Activated CD4-positive, CD25-positive, alpha-beta regulatory T cell treated with anti-CD3 and anti-CD28 coated beads, Interleukin-2, amount 50 U/mL, for 24 hours (primary cell): ENCODE data around the gene CENPX.

ENCODE experiments used
- ATAC-seq, 2 donors: fragments of 150-1000 bp; cut with Tn5 transposase; one replicate each; pipeline ENCODE4 v1.10.0; 2021; ENCODE audit warnings: mild to moderate bottlenecking in 1 of 2, moderate library complexity in 1 of 2

Gene CENPX

GRCh38 chr17:81976332-81977210, 46.1 kb downstream of the CENPX start:
- peak; percentile 2 to 6 for ATAC-seq

DNA sequence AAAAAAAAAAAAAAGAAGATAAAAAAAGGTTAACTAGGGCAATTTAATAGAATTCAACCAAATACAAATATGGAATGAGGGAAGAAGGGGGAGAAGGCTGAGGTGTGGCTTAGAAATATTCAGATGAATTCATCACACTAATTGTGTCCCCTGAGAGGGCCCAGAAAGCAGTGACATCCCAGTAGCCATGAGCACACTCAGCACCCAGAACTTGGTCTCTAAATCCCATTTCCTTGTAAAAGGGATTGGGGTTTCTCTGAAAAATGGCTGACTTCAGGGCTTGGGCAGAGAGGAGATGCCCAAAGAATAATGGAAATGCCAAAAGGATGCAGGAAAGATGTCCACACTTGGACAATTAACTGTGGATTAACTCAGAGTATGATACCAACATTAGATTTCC, 49.2 kb downstream of the CENPX start:
- no peak for ATAC-seq

DNA sequence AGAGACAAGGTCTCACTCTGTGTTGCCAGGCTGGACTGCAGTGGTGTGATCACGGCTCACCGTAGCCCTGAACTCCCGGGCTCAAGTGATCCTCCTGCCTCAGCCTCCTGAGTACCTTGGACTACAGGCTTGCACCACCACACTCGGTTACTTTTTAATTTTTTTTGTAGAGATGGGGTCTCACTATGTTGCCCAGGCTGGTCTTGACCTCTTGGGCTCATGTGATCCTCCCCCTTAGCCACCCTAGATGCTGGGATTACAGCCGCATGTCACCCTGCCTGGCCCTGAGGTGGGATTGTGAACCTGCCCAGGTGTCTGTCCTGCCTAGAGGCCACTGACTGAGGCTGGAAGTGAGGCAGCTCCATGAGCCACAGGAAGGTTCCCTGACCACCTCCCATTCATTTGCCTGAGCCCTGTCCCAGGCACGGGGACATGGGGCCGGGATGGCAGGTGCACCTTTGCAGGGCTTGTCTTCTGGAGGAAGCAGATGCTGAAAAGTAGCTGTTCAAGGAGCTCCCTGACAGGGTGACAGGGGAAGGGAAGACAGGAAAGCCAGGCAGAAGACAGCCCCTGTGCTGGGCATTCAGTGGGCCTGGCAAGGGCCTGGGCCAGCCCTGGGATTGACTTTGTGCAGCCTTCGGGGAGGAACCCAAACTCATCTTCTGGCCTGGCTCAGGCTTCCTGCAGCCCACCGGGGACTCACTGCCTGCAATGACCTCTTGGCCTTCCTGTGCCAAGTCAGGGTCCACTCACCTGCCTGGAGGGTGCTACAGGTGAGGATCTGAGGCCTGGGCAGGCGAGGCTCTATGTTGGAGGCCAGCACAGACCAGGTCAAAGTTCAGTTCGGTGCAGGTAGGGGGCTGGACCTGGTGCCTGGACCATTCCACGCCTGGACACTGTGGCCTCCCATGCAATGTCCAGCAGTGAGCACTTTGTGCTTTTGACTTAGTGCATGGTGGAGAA, 53.5 kb downstream of the CENPX start:
- ATAC-seq, result no peak
